Astrocyte (in vitro differentiated cells and primary cell): ENCODE data around the gene GPATCH2. TPM values are rescaled to one million over a fixed set of nuclear protein-coding genes. Genes with fewer than 3 reads are reported as not detected.

ENCODE experiments used
- DNase-seq: peaks from one replicate; pipeline ENCODE4 v3.0.0-alpha.2; 2010; ENCODE audit warnings: low read depth
- FAIRE-seq: peaks from 2 replicates; lab custom pipeline; 2011; peaks lifted over from hg19 to GRCh38; lab: Jason Lieb, UNC
- H2AFZ ChIP-seq: 2 replicates; pipeline ENCODE4 v1.6.0; 2012; ENCODE audit warnings: low read depth, low read length, inconsistent platforms
- H3K27ac ChIP-seq: 2 replicates; pipeline ENCODE4 v1.5.1; 2011; ENCODE audit warnings: low read depth, low read length, inconsistent platforms
- H3K27me3 ChIP-seq: 2 replicates; pipeline ENCODE4 v1.6.0; 2011; ENCODE audit warnings: low read length, inconsistent platforms; ENCODE audit not compliant: insufficient read depth
- H3K36me3 ChIP-seq: 2 replicates; pipeline ENCODE4 v1.5.1; 2011; ENCODE audit warnings: low read length, inconsistent platforms; ENCODE audit not compliant: insufficient read depth
- H3K4me1 ChIP-seq: 2 replicates; pipeline ENCODE4 v1.5.1; 2011; ENCODE audit warnings: low read length, inconsistent platforms; ENCODE audit not compliant: insufficient read depth
- H3K4me2 ChIP-seq: 2 replicates; pipeline ENCODE4 v1.6.0; 2012; ENCODE audit warnings: low read length, inconsistent platforms
- H3K4me3 ChIP-seq: 2 replicates; pipeline ENCODE4 v1.5.1; 2011; ENCODE audit warnings: low read depth, mild to moderate bottlenecking, low read length, inconsistent platforms; ENCODE audit not compliant: insufficient read depth
- H3K79me2 ChIP-seq: 2 replicates; pipeline ENCODE4 v1.6.0; 2012; ENCODE audit warnings: mild to moderate bottlenecking, low read length, inconsistent platforms; ENCODE audit not compliant: insufficient read depth
- H3K9ac ChIP-seq: 2 replicates; pipeline ENCODE4 v1.6.0; 2012; ENCODE audit warnings: mild to moderate bottlenecking, low read length, inconsistent platforms
- H3K9me3 ChIP-seq: 2 replicates; pipeline ENCODE4 v1.5.1; 2012; ENCODE audit warnings: low read depth, mild to moderate bottlenecking, low read length, inconsistent platforms; ENCODE audit not compliant: insufficient read depth
- H4K20me1 ChIP-seq: 2 replicates; pipeline ENCODE4 v1.6.0; 2012; ENCODE audit warnings: low read length, inconsistent platforms; ENCODE audit not compliant: insufficient read depth
- H3K27ac Mint-ChIP-seq: one replicate; pipeline ENCODE4 v1.8.0; 2021; ENCODE audit warnings: mild to moderate bottlenecking, mixed read lengths; ENCODE audit not compliant: unreplicated experiment
- H3K27me3 Mint-ChIP-seq: one replicate; pipeline ENCODE4 v1.8.0; 2021; ENCODE audit warnings: low read depth, mixed read lengths; ENCODE audit not compliant: unreplicated experiment
- H3K36me3 Mint-ChIP-seq: one replicate; pipeline ENCODE4 v1.8.0; 2021; ENCODE audit warnings: low read depth, mixed read lengths; ENCODE audit not compliant: unreplicated experiment
- H3K4me1 Mint-ChIP-seq: one replicate; pipeline ENCODE4 v1.8.0; 2021; ENCODE audit warnings: low read depth, mixed read lengths; ENCODE audit not compliant: unreplicated experiment
- H3K4me3 Mint-ChIP-seq: one replicate; pipeline ENCODE4 v1.8.0; 2021; ENCODE audit warnings: mild to moderate bottlenecking, moderate library complexity, mixed read lengths; ENCODE audit not compliant: unreplicated experiment
- H3K9me3 Mint-ChIP-seq: one replicate; pipeline ENCODE4 v1.8.0; 2021; ENCODE audit warnings: mild to moderate bottlenecking, mixed read lengths; ENCODE audit not compliant: unreplicated experiment
- CTCF ChIP-seq: IDR thresholded peaks from 2 replicates; pipeline ENCODE4 v1.5.1; 2011; ENCODE audit warnings: low read depth, mild to moderate bottlenecking, inconsistent platforms, low read length, moderate library complexity; ENCODE audit not compliant: insufficient read depth
- EZH2 ChIP-seq: IDR thresholded peaks from 2 replicates; pipeline ENCODE4 v1.6.1; 2012; ENCODE audit warnings: mild to moderate bottlenecking, low read length, inconsistent platforms; ENCODE audit not compliant: insufficient read depth
- total RNA-seq: library from RNA; stranded (reverse); gene quantifications from 2 replicates; pipeline ENCODE4 v1.2.1, GENCODE V29; 2021

GPATCH2 gene
- total RNA-seq, 1 donor from 2014 or later = 14.1 TPM

- Histone ChIP-seq H4K20me1 (no peaks in the 10 kb centered on the region), H3K4me3 (no peak overlapping the region), H3K36me3 (no peaks in the 10 kb centered on the region), H3K9me3 (no peaks in the 10 kb centered on the region), H3K27ac (no peak overlapping the region), H3K4me2 (no peak overlapping the region), H3K9ac (no peak overlapping the region), H3K79me2 (no peaks in the 10 kb centered on the region), H2AFZ (no peak overlapping the region), H3K27me3 (no peaks in the 10 kb centered on the region), H3K4me1 (no peaks in the 10 kb centered on the region)
- peaks cover 18% of the 10 kb centered on the region for H3K4me1 Mint-ChIP-seq
- no peaks in the 10 kb centered on the region for H3K27me3 Mint-ChIP-seq
- TF ChIP-seq EZH2 (no peak), CTCF (no peak)
- FAIRE-seq (no peak), DNase-seq (no peak)
- no peak overlapping the region for H3K4me3 Mint-ChIP-seq
- H3K36me3 Mint-ChIP-seq = peaks cover 6% of the 10 kb centered on the region
- peaks cover 6% of the 10 kb centered on the region for H3K9me3 Mint-ChIP-seq
- H3K27ac Mint-ChIP-seq = no peak overlapping the region
These were observed 165.8 kb downstream of the GPATCH2 start for GRCh38 chr1:217465102-217465501.

- Mint-ChIP-seq H3K27ac (no peak overlapping the region), H3K36me3 (peaks cover 6% of the 10 kb centered on the region), H3K9me3 (peaks cover 6% of the 10 kb centered on the region), H3K4me1 (peaks cover 5% of the 10 kb centered on the region), H3K4me3 (no peak overlapping the region), H3K27me3 (no peaks in the 10 kb centered on the region)
- Histone ChIP-seq H3K4me1 (no peaks in the 10 kb centered on the region), H3K79me2 (no peaks in the 10 kb centered on the region), H3K27ac (no peak overlapping the region), H3K4me2 (no peak overlapping the region), H3K9me3 (no peaks in the 10 kb centered on the region), H3K36me3 (no peaks in the 10 kb centered on the region), H3K27me3 (no peaks in the 10 kb centered on the region), H2AFZ (no peak overlapping the region), H3K9ac (no peak overlapping the region), H3K4me3 (no peak overlapping the region), H4K20me1 (no peaks in the 10 kb centered on the region)
- DNase-seq = no peak
- FAIRE-seq = no peak
- TF ChIP-seq CTCF (no peak), EZH2 (no peak)
These were observed 168.2 kb downstream of the GPATCH2 start for GRCh38 chr1:217462666-217463065.

- Histone ChIP-seq H3K79me2 (no peaks in the 10 kb centered on the region), H3K4me3 (no peak overlapping the region), H3K4me1 (no peaks in the 10 kb centered on the region), H3K27me3 (no peaks in the 10 kb centered on the region), H4K20me1 (no peaks in the 10 kb centered on the region), H3K4me2 (no peak overlapping the region), H2AFZ (no peak overlapping the region), H3K9me3 (no peaks in the 10 kb centered on the region), H3K27ac (no peak overlapping the region), H3K9ac (no peak overlapping the region), H3K36me3 (no peaks in the 10 kb centered on the region)
- Mint-ChIP-seq H3K4me1 (peaks cover 2% of the 10 kb centered on the region), H3K9me3 (peaks cover 6% of the 10 kb centered on the region), H3K27me3 (no peaks in the 10 kb centered on the region), H3K4me3 (no peak overlapping the region), H3K27ac (no peak overlapping the region), H3K36me3 (peaks cover 6% of the 10 kb centered on the region)
- TF ChIP-seq CTCF (no peak), EZH2 (no peak)
- DNase-seq = no peak
- FAIRE-seq = peak; percentile 5
These were observed 168.7 kb downstream of the GPATCH2 start for GRCh38 chr1:217462159-217462558.
